Natural killer cell (primary cell): Measurements from ENCODE around the gene DLGAP3. TPM values are rescaled to one million over a fixed set of nuclear protein-coding genes. Genes with fewer than 3 reads are reported as not detected.

Source experiments
- ATAC-seq, 3 donors: fragments of 150-1000 bp in 2 of 3; fragments of 200-7000 bp in 1 of 3; cut with Tn5 transposase; 1 replicate in 1 of 3; 2 replicates in 2 of 3; pipeline ENCODE4 v1.10.0; 2021; ENCODE audit warnings: mild to moderate bottlenecking in 2 of 3, moderate library complexity in 2 of 3
- DNase-seq, 2 donors: peaks; one replicate each; pipeline versions ENCODE4 v3.0.0 to v3.0.0-alpha.2; 2013 to 2021; ENCODE audit warnings: mixed read lengths in 1 of 2
- H3K27ac ChIP-seq: one replicate; pipeline ENCODE4 v1.5.1; 2013; ENCODE audit warnings: mild to moderate bottlenecking, low read length
- H3K27me3 ChIP-seq: one replicate; pipeline ENCODE4 v1.6.1; 2013; ENCODE audit warnings: low read length; ENCODE audit not compliant: control insufficient read depth, insufficient read depth
- H3K36me3 ChIP-seq: one replicate; pipeline ENCODE4 v1.6.1; 2013; ENCODE audit warnings: low read length; ENCODE audit not compliant: control insufficient read depth, insufficient read depth
- H3K4me1 ChIP-seq: one replicate; pipeline ENCODE4 v1.6.1; 2013; ENCODE audit warnings: low read length; ENCODE audit not compliant: control insufficient read depth, insufficient read depth
- H3K4me3 ChIP-seq: one replicate; pipeline ENCODE4 v1.5.1; 2013; ENCODE audit warnings: low read length
- H3K9me3 ChIP-seq: one replicate; pipeline ENCODE4 v1.6.1; 2013; ENCODE audit warnings: low read length; ENCODE audit not compliant: control insufficient read depth, insufficient read depth
- H3K27ac Mint-ChIP-seq, 2 donors: one replicate each; pipeline ENCODE4 v1.8.0; 2022; ENCODE audit warnings: mild to moderate bottlenecking in 2 of 2, mixed read lengths in 2 of 2, moderate library complexity in 1 of 2
- H3K27me3 Mint-ChIP-seq, 2 donors: one replicate each; pipeline ENCODE4 v1.8.0; 2022; ENCODE audit warnings: low read depth in 2 of 2, mixed read lengths in 2 of 2
- H3K36me3 Mint-ChIP-seq: one replicate; pipeline ENCODE4 v1.8.0; 2022; ENCODE audit warnings: mixed read lengths
- H3K4me1 Mint-ChIP-seq, 2 donors: one replicate each; pipeline ENCODE4 v1.8.0; 2022; ENCODE audit warnings: mixed read lengths in 2 of 2
- H3K4me3 Mint-ChIP-seq: one replicate; pipeline ENCODE4 v1.8.0; 2022; ENCODE audit warnings: mild to moderate bottlenecking, moderate library complexity, mixed read lengths
- H3K9me3 Mint-ChIP-seq, 2 donors: one replicate each; pipeline ENCODE4 v1.8.0; 2022; ENCODE audit warnings: mixed read lengths in 2 of 2
- WGBS: methylation state at CpG from one replicate; pipeline ENCODE4 v1.1.7; 2013; ENCODE audit warnings: missing lambda C conversion rate; ENCODE audit not compliant: insufficient coverage; 5-methylcytosine and 5-hydroxymethylcytosine counted together
- intact Hi-C: fragments of 100-400 bp; cut with micrococcal nuclease; formaldehyde crosslinking; loops from one replicate; pipeline ENCODE4 v1.14.2; 2022
- total RNA-seq, 4 donors: library from RNA; stranded (reverse); fragments of 120-200 nt in 1 of 4; gene quantifications; one replicate each; pipeline versions ENCODE4 v1.2.3 to v1.2.4, GENCODE V29; 2013 to 2022
- TF ChIP-seq, protein P1 (sequence below): fragments of 200-600 bp; IDR thresholded peaks from one replicate; pipeline ENCODE4 v1.8.0; 2022; ENCODE audit warnings: antibody characterized with exemption

The DLGAP3 gene
- total RNA-seq, 3 donors from 2014 or later (not counting 1 experiment from before 2014, with no cell fraction given): 0.33 to 0.38 (median 0.36) TPM

DNA sequence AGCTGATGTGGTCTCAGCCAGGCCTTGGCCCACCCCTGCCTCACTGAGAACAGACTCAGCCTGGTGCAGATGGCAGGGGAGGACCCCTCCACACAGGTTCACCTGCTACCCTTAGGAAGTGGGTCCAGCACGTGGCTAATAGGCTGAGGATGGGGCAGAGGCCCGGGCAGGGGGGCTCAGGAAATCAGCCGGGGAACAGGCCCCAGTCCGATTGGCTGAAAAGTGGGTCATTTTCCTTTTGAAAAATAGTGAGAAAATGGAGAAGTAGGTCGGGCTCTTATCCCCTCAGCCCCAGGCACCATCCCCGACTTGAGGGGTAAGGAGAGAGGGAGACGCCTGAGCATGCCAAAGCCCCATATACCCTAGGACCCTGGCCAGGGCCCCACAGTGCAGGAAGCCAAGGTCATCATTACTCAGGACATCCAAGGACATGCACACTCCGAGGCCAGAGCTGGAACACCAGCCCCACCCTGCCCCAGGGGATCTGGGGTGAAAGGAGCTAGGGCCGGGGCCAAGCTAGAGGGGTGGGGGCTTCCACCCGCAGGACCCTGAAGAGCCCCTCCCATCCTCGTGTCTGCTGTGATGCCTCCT, 11.0 kb downstream of the DLGAP3 start:
- no peaks in the 10 kb centered on the region for H3K9me3 Mint-ChIP-seq
- no peaks in the 10 kb centered on the region for H3K36me3 Mint-ChIP-seq
- peaks cover 13% of the 10 kb centered on the region for H3K4me1 ChIP-seq
- ATAC-seq: no peak
- H3K27me3 Mint-ChIP-seq: peaks cover 44 to 50% of the 10 kb centered on the region in 2 donors
- no peaks in the 10 kb centered on the region for H3K9me3 ChIP-seq
- peaks cover 2% of the 10 kb centered on the region for H3K27me3 ChIP-seq
- 16% methylated on average over 9 of the region's 11 CpGs for WGBS
- H3K27ac ChIP-seq: no peak overlapping the region
- no peaks in the 10 kb centered on the region for H3K36me3 ChIP-seq
- no peak overlapping the region for H3K27ac Mint-ChIP-seq
- no peak overlapping the region for H3K4me3 ChIP-seq
- no peak for DNase-seq
- intact Hi-C loops: no loop called here
- TF ChIP-seq, protein P1, sequence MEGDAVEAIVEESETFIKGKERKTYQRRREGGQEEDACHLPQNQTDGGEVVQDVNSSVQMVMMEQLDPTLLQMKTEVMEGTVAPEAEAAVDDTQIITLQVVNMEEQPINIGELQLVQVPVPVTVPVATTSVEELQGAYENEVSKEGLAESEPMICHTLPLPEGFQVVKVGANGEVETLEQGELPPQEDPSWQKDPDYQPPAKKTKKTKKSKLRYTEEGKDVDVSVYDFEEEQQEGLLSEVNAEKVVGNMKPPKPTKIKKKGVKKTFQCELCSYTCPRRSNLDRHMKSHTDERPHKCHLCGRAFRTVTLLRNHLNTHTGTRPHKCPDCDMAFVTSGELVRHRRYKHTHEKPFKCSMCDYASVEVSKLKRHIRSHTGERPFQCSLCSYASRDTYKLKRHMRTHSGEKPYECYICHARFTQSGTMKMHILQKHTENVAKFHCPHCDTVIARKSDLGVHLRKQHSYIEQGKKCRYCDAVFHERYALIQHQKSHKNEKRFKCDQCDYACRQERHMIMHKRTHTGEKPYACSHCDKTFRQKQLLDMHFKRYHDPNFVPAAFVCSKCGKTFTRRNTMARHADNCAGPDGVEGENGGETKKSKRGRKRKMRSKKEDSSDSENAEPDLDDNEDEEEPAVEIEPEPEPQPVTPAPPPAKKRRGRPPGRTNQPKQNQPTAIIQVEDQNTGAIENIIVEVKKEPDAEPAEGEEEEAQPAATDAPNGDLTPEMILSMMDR: no peak
- H3K4me1 Mint-ChIP-seq: peaks cover 6 to 14% of the 10 kb centered on the region in 2 donors
- H3K4me3 Mint-ChIP-seq: no peak overlapping the region

- intact Hi-C loops: no loop called here
- Mint-ChIP-seq H3K4me3 (no peak overlapping the region), H3K4me1 (peaks cover 6 to 14% of the 10 kb centered on the region in 2 donors), H3K36me3 (no peaks in the 10 kb centered on the region), H3K27me3 (peaks cover 32 to 36% of the 10 kb centered on the region in 2 donors), H3K27ac (no peak overlapping the region), H3K9me3 (no peaks in the 10 kb centered on the region)
- peaks cover 13% of the 10 kb centered on the region for H3K4me1 ChIP-seq
- TF ChIP-seq, protein P1: no peak
- H3K36me3 ChIP-seq: no peaks in the 10 kb centered on the region
- WGBS: 88% methylated on average over 6 of the region's 6 CpGs
- ATAC-seq (no peak), DNase-seq (no peak)
- H3K9me3 ChIP-seq: no peaks in the 10 kb centered on the region
- no peak overlapping the region for H3K4me3 ChIP-seq
- H3K27me3 ChIP-seq: peaks cover 2% of the 10 kb centered on the region
- H3K27ac ChIP-seq: no peak overlapping the region
Observed at GRCh38 chr1:34917017-34917416, 12.4 kb downstream of the DLGAP3 start.

GRCh38 chr1:34916104-34916503, 13.3 kb downstream of the DLGAP3 start:
- Histone ChIP-seq H3K36me3 (no peaks in the 10 kb centered on the region), H3K4me1 (peaks cover 13% of the 10 kb centered on the region), H3K27ac (no peak overlapping the region), H3K9me3 (no peaks in the 10 kb centered on the region), H3K27me3 (peaks cover 2% of the 10 kb centered on the region), H3K4me3 (no peak overlapping the region)
- Mint-ChIP-seq H3K9me3 (no peaks in the 10 kb centered on the region), H3K27ac (no peak overlapping the region), H3K36me3 (no peaks in the 10 kb centered on the region), H3K4me1 (peaks cover 6 to 14% of the 10 kb centered on the region in 2 donors), H3K27me3 (peaks cover 25 to 26% of the 10 kb centered on the region in 2 donors), H3K4me3 (no peak overlapping the region)
- DNase-seq (no peak), ATAC-seq (no peak)
- 87% methylated on average over 4 of the region's 4 CpGs for WGBS
- TF ChIP-seq, protein P1: no peak
- intact Hi-C loops: no loop called here

DNA sequence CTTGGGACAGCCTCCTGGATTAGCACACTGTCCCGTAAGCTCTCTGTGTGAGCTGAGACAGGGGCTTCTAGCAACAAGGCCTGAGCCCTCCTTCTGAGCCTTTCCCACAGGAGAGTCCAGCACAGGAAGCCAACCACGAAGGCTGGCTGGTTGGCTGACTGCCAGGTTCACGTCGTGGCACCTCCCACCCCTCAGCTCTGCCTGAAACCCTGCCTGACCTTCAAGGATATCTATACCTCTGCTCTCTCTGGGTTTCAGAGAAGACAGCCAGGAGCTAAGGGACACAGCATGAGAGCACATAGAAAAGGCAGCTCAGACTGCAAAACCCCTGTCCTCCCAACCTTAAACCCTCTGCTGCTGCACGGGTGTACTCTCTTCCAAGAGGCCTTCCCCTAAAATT, 13.9 kb downstream of the DLGAP3 start:
- Histone ChIP-seq H3K27ac (no peak overlapping the region), H3K4me3 (no peak overlapping the region), H3K36me3 (no peaks in the 10 kb centered on the region), H3K4me1 (peaks cover 13% of the 10 kb centered on the region), H3K27me3 (no peaks in the 10 kb centered on the region), H3K9me3 (no peaks in the 10 kb centered on the region)
- TF ChIP-seq, protein P1: no peak
- no peak overlapping the region for H3K4me3 Mint-ChIP-seq
- ATAC-seq: no peak
- no peaks in the 10 kb centered on the region for H3K9me3 Mint-ChIP-seq
- DNase-seq: no peak
- intact Hi-C loops: no loop called here
- no peak overlapping the region for H3K27ac Mint-ChIP-seq
- H3K36me3 Mint-ChIP-seq: no peaks in the 10 kb centered on the region
- peaks cover 6 to 14% of the 10 kb centered on the region in 2 donors for H3K4me1 Mint-ChIP-seq
- 34% methylated on average over 5 of the region's 5 CpGs for whole genome bisulfite sequencing
- peaks cover 21 to 22% of the 10 kb centered on the region in 2 donors for H3K27me3 Mint-ChIP-seq
